PC-9 (cell line): ENCODE results near the gene MADD. TPM values are rescaled to one million over a fixed set of nuclear protein-coding genes. Genes with fewer than 3 reads are reported as not detected.

Source experiments
- BruUV-seq: library from RNA; stranded (reverse); fragments of 400-500 nt; replicated peaks from 2 replicates; lab custom pipeline; 2021; lab: Mats Ljungman, UMichigan
- CTCF ChIA-PET: fragments of 300-600 bp; sonication (Branson Sonifier 250); formaldehyde crosslinking; loops from one replicate; lab custom pipeline; 2022; ENCODE audit warnings: antibody characterized with exemption; lab: Charles Lee
- POLR2A ChIA-PET: fragments of 300-600 bp; sonication (Branson Sonifier 250); formaldehyde crosslinking; loops from one replicate; lab custom pipeline; 2022; ENCODE audit warnings: antibody characterized with exemption; ENCODE audit not compliant: unreplicated experiment; lab: Charles Lee
- DNase-seq, 2 experiments: peaks; one replicate each; pipeline versions ENCODE4 v3.0.0 to v3.0.0-alpha.2; 2015 to 2022; ENCODE audit warnings: mixed read lengths in 1 of 2
- H2AFZ ChIP-seq: fragments of 200-600 bp; sonication (generic); 2 replicates; pipeline ENCODE4 v1.8.1; 2017; ENCODE audit warnings: antibody characterized with exemption
- H3F3A ChIP-seq: fragments of 200-600 bp; sonication (generic); 2 replicates; pipeline ENCODE4 v1.8.1; 2017; ENCODE audit warnings: antibody characterized with exemption, mild to moderate bottlenecking, low read depth; ENCODE audit not compliant: insufficient read depth
- H3K27ac ChIP-seq: fragments of 200-600 bp; sonication (generic); 2 replicates; pipeline ENCODE4 v1.6.1; 2016; ENCODE audit warnings: mixed run types
- H3K27me3 ChIP-seq: fragments of 200-600 bp; sonication (generic); 2 replicates; pipeline ENCODE4 v1.6.1; 2016; ENCODE audit warnings: low read depth, mixed run types; ENCODE audit not compliant: insufficient read depth
- H3K36me3 ChIP-seq: fragments of 200-600 bp; sonication (generic); 2 replicates; pipeline ENCODE4 v1.6.1; 2016; ENCODE audit warnings: low read depth, mixed run types
- H3K4me1 ChIP-seq: fragments of 200-600 bp; sonication (generic); replicated peaks from 2 replicates; pipeline ENCODE4 v1.6.1; 2016; ENCODE audit warnings: mixed run types; ENCODE audit not compliant: insufficient read depth
- H3K4me2 ChIP-seq: fragments of 200-600 bp; sonication (generic); 2 replicates; pipeline ENCODE4 v1.6.1; 2017; ENCODE audit warnings: mixed run types
- H3K4me3 ChIP-seq: fragments of 200-600 bp; sonication (generic); 2 replicates; pipeline ENCODE4 v1.6.1; 2016; ENCODE audit warnings: mixed run types
- H3K79me2 ChIP-seq: fragments of 200-600 bp; sonication (generic); 2 replicates; pipeline ENCODE4 v1.6.1; 2017; ENCODE audit warnings: low read depth, mixed run types
- H3K9me2 ChIP-seq: fragments of 200-600 bp; sonication (generic); 2 replicates; pipeline ENCODE4 v1.8.1; 2017; ENCODE audit warnings: mild to moderate bottlenecking; ENCODE audit not compliant: insufficient read depth
- H3K9me3 ChIP-seq: fragments of 200-600 bp; sonication (generic); 2 replicates; pipeline ENCODE4 v1.8.1; 2016; ENCODE audit warnings: low read depth; ENCODE audit not compliant: insufficient read depth
- H4K20me1 ChIP-seq: fragments of 200-600 bp; sonication (generic); 2 replicates; pipeline ENCODE4 v1.8.1; 2017; ENCODE audit not compliant: insufficient read depth
- CTCF ChIP-seq: fragments of 200-600 bp; sonication (generic); conservative IDR thresholded peaks from 2 replicates; pipeline ENCODE4 v1.6.1; 2017; ENCODE audit warnings: mixed run types, antibody characterized with exemption, mild to moderate bottlenecking, moderate library complexity
- EZH2 ChIP-seq: fragments of 200-600 bp; sonication (generic); IDR thresholded peaks from 2 replicates; pipeline ENCODE4 v1.8.0; 2017; ENCODE audit warnings: antibody characterized with exemption, low read depth
- intact Hi-C: fragments of 100-400 bp; cut with micrococcal nuclease; formaldehyde crosslinking; loops from one replicate; pipeline ENCODE4 v1.10.0; 2022; ENCODE audit not compliant: unreplicated experiment
- total RNA-seq: library from RNA; stranded (reverse); gene quantifications from 2 replicates; pipeline ENCODE4 v1.2.3, GENCODE V29; 2021

MADD gene
- total RNA-seq, 1 experiment from 2014 or later, result 65.9 TPM

- ChIA-PET POLR2A (interaction anchor here (0.7 kb wide), 1 partner anchor 350 kb away, joined by 4 read pairs; no protein-coding TSS in a partner anchor), CTCF (no interaction called here)
- H3K9me2 ChIP-seq, result no peaks in the 10 kb centered on the region
- no peak overlapping the region for H3K4me3 ChIP-seq
- no peaks in the 10 kb centered on the region for H3K79me2 ChIP-seq
- no TSS peak for BruUV-seq
- H3K4me1 ChIP-seq, result no peaks in the 10 kb centered on the region
- intact Hi-C loops, result no loop called here
- H2AFZ ChIP-seq, result no peak overlapping the region
- TF ChIP-seq EZH2 (no peak), CTCF (no peak)
- peaks cover 10% of the 10 kb centered on the region; the same call in 1 of the 2 replicates for H3K36me3 ChIP-seq
- no peaks in the 10 kb centered on the region; the same call in 1 of the 2 replicates for H4K20me1 ChIP-seq
- H3K27me3 ChIP-seq, result no peaks in the 10 kb centered on the region
- H3F3A ChIP-seq, result peaks cover 9% of the 10 kb centered on the region; the same call in 1 of the 2 replicates
- no peak overlapping the region for H3K4me2 ChIP-seq
- DNase-seq, result no peak
- no peak overlapping the region for H3K27ac ChIP-seq
- H3K9me3 ChIP-seq, result no peaks in the 10 kb centered on the region
These were observed 61.7 kb downstream of the MADD start for GRCh38 chr11:47331454-47332302.

- Histone ChIP-seq H3K36me3 (peaks cover 10% of the 10 kb centered on the region; the same call in 1 of the 2 replicates), H3K4me2 (no peak overlapping the region), H3K4me1 (no peaks in the 10 kb centered on the region), H3K4me3 (no peak overlapping the region), H3K27me3 (no peaks in the 10 kb centered on the region), H2AFZ (no peak overlapping the region), H3K79me2 (no peaks in the 10 kb centered on the region), H3K9me3 (no peaks in the 10 kb centered on the region), H3F3A (peaks cover 9% of the 10 kb centered on the region; the same call in 1 of the 2 replicates), H4K20me1 (no peaks in the 10 kb centered on the region; the same call in 1 of the 2 replicates), H3K27ac (no peak overlapping the region), H3K9me2 (no peaks in the 10 kb centered on the region)
- BruUV-seq, result no TSS peak
- ChIA-PET CTCF (no interaction called here), POLR2A (no interaction called here)
- TF ChIP-seq EZH2, result no peak
- no peak for TF ChIP-seq CTCF
- intact Hi-C loops, result no loop called here
- DNase-seq, result no peak
These were observed 62.4 kb downstream of the MADD start for GRCh38 chr11:47332303-47332711.

GRCh38 chr11:47332791-47333525 lies 63.0 kb downstream of the MADD start:
- no peaks in the 10 kb centered on the region for H3K79me2 ChIP-seq
- no peak for DNase-seq
- no peaks in the 10 kb centered on the region for H3K9me2 ChIP-seq
- H3F3A ChIP-seq, result peaks cover 9% of the 10 kb centered on the region; the same call in 1 of the 2 replicates
- intact Hi-C loops, result no loop called here
- H3K4me3 ChIP-seq, result no peak overlapping the region
- H3K27me3 ChIP-seq, result no peaks in the 10 kb centered on the region
- peaks cover 10% of the 10 kb centered on the region; the same call in 1 of the 2 replicates for H3K36me3 ChIP-seq
- no peak overlapping the region for H3K27ac ChIP-seq
- H3K4me1 ChIP-seq, result no peaks in the 10 kb centered on the region
- no TSS peak for BruUV-seq
- H3K9me3 ChIP-seq, result no peaks in the 10 kb centered on the region
- H3K4me2 ChIP-seq, result no peak overlapping the region
- TF ChIP-seq CTCF, result no peak
- no peak for TF ChIP-seq EZH2
- POLR2A ChIA-PET, result no interaction called here
- no peak overlapping the region for H2AFZ ChIP-seq
- H4K20me1 ChIP-seq, result no peaks in the 10 kb centered on the region; the same call in 1 of the 2 replicates
- CTCF ChIA-PET, result interaction anchor here (0.6 kb wide), 1 partner anchor 39 kb away, joined by 10 read pairs; no protein-coding TSS in a partner anchor
